B cell (primary cell): ENCODE data around the gene TMC1.

ENCODE experiments used
- EZH2 ChIP-seq: IDR thresholded peaks from 2 replicates; pipeline ENCODE4 v1.6.1; 2012; ENCODE audit warnings: borderline replicate concordance, low read depth, mild to moderate bottlenecking, moderate library complexity, low read length; ENCODE audit not compliant: insufficient read depth, poor library complexity, severe bottlenecking
- TF ChIP-seq, protein P1 (sequence below): fragments of 200-600 bp; IDR thresholded peaks from one replicate; pipeline ENCODE4 v1.8.0; 2022; ENCODE audit warnings: antibody characterized with exemption, mild to moderate bottlenecking

- TF ChIP-seq, protein P1, sequence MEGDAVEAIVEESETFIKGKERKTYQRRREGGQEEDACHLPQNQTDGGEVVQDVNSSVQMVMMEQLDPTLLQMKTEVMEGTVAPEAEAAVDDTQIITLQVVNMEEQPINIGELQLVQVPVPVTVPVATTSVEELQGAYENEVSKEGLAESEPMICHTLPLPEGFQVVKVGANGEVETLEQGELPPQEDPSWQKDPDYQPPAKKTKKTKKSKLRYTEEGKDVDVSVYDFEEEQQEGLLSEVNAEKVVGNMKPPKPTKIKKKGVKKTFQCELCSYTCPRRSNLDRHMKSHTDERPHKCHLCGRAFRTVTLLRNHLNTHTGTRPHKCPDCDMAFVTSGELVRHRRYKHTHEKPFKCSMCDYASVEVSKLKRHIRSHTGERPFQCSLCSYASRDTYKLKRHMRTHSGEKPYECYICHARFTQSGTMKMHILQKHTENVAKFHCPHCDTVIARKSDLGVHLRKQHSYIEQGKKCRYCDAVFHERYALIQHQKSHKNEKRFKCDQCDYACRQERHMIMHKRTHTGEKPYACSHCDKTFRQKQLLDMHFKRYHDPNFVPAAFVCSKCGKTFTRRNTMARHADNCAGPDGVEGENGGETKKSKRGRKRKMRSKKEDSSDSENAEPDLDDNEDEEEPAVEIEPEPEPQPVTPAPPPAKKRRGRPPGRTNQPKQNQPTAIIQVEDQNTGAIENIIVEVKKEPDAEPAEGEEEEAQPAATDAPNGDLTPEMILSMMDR = no peak
- no peak for TF ChIP-seq EZH2
These were observed 12.4 kb upstream of the TMC1 start for GRCh38 chr9:72509053-72509452.
